GM12874 (cell line): ENCODE results near the gene CARD19.

Experiments
- CTCF ChIP-seq: IDR thresholded peaks from 2 replicates; pipeline ENCODE4 v1.5.1; 2011; ENCODE audit warnings: low read depth, mild to moderate bottlenecking, control low read depth, low read length, moderate library complexity; ENCODE audit not compliant: insufficient read depth

Gene CARD19

GRCh38 chr9:93128011-93128714 is 32.1 kb downstream of the CARD19 start:
- TF ChIP-seq CTCF = no peak

- TF ChIP-seq CTCF = no peak
Measured at GRCh38 chr9:93128715-93129224, 32.8 kb downstream of the CARD19 start.

- TF ChIP-seq CTCF = no peak
Measured at GRCh38 chr9:93129286-93129685, 33.3 kb downstream of the CARD19 start.

- no peak for TF ChIP-seq CTCF
Measured at GRCh38 chr9:93129691-93130500, 33.9 kb downstream of the CARD19 start.

- TF ChIP-seq CTCF = no peak
Measured at GRCh38 chr9:93130861-93131481, 35.0 kb downstream of the CARD19 start.

- TF ChIP-seq CTCF = no peak
Measured at GRCh38 chr9:93131599-93132286, 35.7 kb downstream of the CARD19 start.
